CD4-positive, alpha-beta T cell treated with Interleukin-17A for 1 hour (primary cell): ENCODE measurements around the gene RAB17.
A peak's percentile ranks its signal among the peaks of the same experiment; 100 is the strongest.

Experiments used
- DNase-seq: peaks from one replicate; pipeline ENCODE4 v3.0.0-alpha.2; 2020

The RAB17 gene

GRCh38 chr2:237575869-237576862 is 14.4 kb downstream of the RAB17 start:
- no peak for DNase-seq

- no peak for DNase-seq
Observed at GRCh38 chr2:237574894-237575868, 15.4 kb downstream of the RAB17 start.

GRCh38 chr2:237574467-237574866 is 16.1 kb downstream of the RAB17 start:
- DNase-seq = no peak

GRCh38 chr2:237573721-237574415 is 16.7 kb downstream of the RAB17 start:
- no peak for DNase-seq

GRCh38 chr2:237572742-237573101 is 17.8 kb downstream of the RAB17 start:
- no peak for DNase-seq

- DNase-seq = peak; percentile 78
Observed at GRCh38 chr2:237572021-237572741, 18.4 kb downstream of the RAB17 start.

- no peak for DNase-seq
Observed at GRCh38 chr2:237571551-237571950, 19.0 kb downstream of the RAB17 start.

GRCh38 chr2:237570776-237571335 is 19.7 kb downstream of the RAB17 start:
- DNase-seq = no peak

GRCh38 chr2:237569896-237570295 is 20.6 kb downstream of the RAB17 start:
- no peak for DNase-seq

GRCh38 chr2:237569041-237569440 is 21.5 kb downstream of the RAB17 start:
- no peak for DNase-seq

- no peak for DNase-seq
Observed at GRCh38 chr2:237568121-237568660, 22.3 kb downstream of the RAB17 start.

GRCh38 chr2:237567276-237568029 is 23.1 kb downstream of the RAB17 start:
- no peak for DNase-seq

GRCh38 chr2:237566401-237567235 is 23.9 kb downstream of the RAB17 start, which contains the start of gene PRLH:
Gene PRLH, plus strand, starts transcription at chr2:237566574. Its CDS starts 0 bp downstream, at chr2:237566574.
- DNase-seq = no peak

GRCh38 chr2:237565974-237566373 is 24.6 kb downstream of the RAB17 start:
- DNase-seq = no peak

GRCh38 chr2:237564526-237565131 is 25.9 kb downstream of the RAB17 start:
- DNase-seq = no peak

GRCh38 chr2:237563816-237564215 is 26.7 kb downstream of the RAB17 start:
- no peak for DNase-seq

GRCh38 chr2:237561221-237561620 is 29.3 kb downstream of the RAB17 start:
- DNase-seq = no peak

- DNase-seq = no peak
Observed at GRCh38 chr2:237558961-237559641, 31.4 kb downstream of the RAB17 start.

GRCh38 chr2:237557633-237558015 is 32.9 kb downstream of the RAB17 start:
- DNase-seq = no peak
